NCI-H187 (cell line): ENCODE measurements around the gene AMACR.
"Not testable (repeated sequence)": the region's sequence is repeated elsewhere in the genome, so short reads cannot be mapped to it uniquely, and the experiment has no call there.

Experiments used
- DNase-seq, 2 experiments: peaks; one replicate each; lab custom pipeline; 2025; lab: John Stamatoyannopoulos, UW

AMACR gene

DNA sequence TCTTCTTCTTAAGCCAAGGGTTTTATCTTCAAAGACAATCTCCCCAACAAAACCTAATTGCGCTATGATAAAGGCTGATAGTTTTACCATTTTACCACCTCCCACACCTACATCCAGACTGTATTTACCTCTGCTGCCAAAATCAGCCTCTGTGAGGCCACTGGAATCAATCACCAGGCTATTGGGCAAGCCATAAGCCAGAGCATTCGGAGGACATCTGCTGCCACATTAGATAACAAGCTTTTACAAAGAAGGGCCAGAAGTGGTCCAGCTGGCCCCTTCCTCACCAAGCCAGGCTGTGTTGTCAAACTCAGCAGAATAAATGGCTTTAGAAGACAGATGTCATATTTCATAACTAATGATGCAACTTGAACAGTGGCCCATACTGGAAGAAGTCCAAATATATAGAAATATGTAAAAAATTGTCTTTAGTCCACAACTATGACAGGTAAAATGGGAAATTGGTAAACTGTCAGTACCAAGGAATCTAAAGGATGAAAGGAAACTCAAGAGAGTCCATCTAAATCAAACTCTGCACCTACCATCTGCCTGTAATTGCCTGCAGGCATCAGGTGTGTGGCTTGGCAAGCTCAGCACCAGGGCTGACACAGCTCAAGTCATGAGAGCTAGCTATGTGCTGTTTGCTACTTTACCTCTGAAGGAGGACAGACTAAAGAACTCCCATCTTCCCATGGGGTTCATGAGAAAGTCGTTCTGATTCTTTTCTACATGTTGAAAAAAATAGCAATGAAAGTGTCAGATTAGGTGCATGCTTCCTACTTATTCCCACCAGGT, 39.4 kb downstream of the AMACR start:
- DNase-seq, result no peak

DNA sequence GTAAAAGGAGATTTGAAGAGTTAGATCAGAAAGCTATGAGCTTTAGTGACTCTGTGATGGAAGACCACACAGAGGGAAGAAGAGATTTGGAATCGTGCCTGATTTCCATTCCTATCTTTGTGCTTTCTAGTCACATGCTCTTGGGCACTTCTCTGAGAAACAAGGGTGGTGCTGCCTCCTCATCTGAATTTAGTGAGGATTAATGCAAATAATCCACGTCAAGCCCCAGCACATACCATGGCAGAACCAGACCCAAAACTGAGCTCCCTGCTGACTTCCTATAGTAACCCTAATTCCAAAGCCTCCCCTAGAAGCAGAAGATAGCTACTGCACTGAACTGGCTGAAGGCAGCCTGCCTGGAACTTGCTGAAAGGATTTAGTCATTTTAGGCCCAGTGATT, 41.0 kb downstream of the AMACR start:
- DNase-seq, result no peak

DNA sequence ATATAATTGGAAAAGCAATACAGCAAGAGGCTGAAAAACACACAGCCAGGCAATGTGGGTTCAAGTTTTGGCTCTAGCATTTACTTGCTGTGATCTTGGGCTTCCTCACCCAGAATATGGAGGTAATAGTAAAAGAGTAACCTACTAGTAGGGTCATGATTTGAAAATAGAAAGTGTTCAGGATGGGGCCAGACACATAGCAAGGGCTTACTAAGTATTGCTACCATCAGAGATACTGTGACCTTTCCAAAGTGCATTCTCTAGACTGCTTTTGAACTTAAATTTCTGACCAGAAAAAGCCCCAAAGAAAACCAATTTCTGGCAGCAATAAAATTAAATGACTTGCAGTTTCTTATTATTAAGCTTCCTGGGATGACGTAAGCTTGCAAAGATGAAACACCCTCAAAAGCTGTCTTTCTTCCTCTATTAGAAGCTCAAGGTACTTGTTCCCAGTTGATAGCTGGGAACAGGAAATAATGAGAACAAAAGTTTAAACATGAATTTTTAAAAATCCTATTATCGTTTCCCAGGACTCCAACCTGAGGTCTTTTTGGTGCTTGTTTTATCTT, 43.6 kb downstream of the AMACR start:
- no peak for DNase-seq

DNA sequence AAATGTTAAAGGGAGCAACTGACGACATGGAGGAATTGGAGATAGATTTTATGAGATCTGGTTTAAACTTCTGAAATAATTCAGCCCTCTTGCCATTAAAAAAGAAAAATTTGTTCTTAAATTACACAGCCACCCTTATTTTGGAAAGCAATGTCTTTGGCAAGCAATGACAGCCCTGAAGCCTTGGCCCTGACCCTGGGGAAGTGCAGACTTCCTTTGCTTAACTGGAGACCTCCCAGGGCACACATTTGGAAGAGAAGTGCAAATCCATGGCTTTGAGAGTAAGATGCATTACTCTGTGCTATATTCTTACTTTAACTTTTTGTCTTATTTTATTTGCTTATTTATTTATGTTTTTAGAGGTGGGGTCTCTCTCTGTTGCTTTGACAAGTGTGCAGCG, 49.7 kb downstream of the AMACR start:
- no peak for DNase-seq

DNA sequence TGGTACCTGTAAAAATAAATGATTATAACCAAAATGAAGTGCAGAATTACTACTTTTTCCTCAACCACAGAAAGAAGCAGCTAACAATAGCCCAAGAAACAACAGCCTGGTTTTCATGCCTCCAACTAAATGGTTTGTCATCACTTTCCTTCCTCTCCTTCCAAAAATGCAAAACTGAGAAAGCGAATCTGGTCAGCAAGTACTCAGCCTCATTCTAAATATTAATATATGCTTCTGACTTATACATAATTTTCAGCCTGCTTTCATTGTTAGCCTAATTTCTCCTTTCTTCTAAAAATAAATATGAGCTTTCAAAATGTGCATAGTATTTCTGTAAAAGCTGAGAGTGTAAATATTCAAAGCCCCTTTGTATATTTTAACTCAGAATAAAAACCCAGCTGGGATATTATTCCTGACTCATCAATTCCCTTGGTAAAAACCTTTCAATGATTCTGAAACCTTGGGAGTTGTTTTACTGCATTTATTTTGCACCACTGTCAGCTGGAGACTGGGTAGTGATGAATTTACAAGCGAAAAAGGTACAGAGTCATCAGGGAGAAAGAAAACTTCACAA, 50.2 kb downstream of the AMACR start:
- no peak for DNase-seq

DNA sequence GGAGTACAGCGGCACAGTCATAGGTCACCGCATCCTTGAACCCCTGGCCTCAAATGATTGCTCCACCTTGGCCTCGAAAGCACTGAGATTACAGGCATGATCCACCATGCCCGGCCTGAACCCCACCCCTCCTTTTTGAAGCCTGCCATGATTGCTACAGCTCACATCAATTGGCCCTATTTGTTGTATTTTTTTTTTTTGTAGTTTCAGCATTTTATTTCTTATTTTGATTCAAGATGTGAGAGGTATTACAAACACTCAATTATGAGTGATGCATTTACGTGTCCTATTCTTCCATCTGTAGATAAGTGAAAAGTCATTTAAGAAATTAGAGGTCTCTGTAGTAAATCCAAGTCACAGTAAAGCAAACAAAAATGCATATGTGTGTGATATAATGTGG, 55.7 kb downstream of the AMACR start:
- DNase-seq, result not testable (repeated sequence)

DNA sequence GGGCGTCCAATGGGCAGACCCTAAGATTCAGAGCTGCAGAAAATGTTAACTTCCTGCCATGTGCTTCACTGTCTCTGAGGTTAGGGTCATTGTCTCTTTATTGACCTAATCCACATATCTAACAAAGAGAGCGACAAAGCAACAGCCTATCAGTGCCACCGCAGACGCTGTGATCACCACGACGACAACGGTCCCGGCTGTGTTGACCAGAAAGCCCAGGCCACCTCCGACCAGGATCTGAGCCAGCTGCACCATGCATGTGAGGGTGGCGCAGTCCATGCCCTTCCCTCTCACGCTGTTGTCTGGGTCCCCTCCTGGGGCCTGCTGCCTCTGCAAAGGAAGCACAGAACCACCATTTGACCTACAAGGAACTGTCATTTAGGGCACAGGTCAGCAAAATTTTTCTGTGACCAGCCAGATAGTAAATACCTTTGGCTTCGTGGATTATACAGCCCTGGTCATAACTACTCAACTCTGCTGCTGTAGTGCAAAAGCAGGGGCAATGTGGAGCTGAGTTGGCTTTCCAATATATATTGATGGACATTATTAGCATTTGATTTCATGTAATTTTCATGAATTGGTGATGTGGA, 63.2 kb downstream of the AMACR start:
- no peak for DNase-seq

DNA sequence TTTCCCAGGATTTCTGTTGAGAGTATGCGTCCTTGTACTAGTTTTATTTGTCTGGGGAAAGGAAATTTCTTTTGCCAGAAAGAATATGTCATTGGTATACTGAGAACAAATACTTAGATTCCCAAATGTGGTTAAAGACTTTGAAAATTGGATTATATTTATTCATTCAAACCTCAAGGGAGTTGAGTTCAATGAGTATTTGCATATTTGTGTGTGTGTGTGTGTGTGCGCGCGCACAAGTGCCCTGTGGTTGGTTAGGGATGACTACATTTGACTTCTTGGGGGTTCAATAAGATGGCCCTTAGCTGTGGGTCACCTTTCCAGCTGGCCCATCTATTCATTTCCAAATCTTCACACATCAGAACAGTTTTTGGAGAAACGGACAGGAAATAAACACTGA, 66.8 kb downstream of the AMACR start:
- DNase-seq, result peak in 1 of 2 experiments; percentile 91

DNA sequence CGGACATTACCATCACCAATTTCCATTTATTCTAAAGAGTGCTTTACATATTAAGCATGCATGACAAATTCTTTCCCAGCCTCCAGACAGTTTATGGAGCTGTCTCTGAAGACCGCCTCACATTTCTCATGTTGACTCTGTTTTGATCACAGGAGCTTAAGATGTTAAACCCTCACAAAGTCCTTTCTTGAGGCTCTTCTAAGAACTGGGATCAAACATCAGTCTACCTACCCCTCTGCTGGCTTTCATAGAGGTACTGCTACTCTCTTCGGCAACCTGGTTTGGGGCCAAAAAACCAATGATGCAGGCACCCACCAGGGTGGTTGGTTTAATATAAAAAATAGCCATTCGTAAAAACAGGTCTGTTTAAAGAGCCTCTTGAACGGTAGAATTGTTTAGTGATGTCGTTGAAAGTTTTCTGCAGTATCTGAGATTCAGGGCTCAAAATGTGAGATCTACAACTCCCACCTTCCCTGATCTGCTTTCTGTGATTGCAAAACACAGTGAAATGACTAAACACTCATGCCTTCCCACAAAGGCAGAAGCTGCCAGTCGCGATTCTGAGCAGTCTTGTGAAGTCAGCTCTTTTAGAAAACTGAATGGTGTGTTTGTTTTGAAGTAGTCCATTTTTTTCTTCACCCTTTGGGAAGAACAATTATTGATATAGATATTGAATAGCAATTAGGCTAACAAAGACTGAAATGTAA, 68.1 kb downstream of the AMACR start:
- no peak for DNase-seq

DNA sequence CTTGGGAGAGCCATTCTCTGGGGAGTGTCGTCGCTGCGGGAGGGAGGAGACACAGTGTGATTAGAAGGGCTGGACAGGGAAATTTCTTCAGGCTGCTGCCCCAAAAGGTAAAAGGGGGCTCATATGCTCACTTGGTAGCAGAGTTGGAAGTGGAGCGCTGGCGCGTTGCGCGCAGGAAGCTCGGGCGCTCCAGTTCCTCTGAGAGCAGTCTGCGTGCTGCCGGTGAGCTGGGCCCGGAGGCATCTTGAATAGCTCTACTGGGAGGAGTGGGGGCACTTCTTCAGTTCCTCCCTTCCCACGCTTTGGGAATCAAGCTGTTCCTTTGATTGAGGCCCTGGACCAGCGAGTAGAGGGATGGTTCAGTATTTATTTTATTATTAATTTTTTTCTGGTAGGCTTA, 69.0 kb downstream of the AMACR start:
- no peak for DNase-seq

DNA sequence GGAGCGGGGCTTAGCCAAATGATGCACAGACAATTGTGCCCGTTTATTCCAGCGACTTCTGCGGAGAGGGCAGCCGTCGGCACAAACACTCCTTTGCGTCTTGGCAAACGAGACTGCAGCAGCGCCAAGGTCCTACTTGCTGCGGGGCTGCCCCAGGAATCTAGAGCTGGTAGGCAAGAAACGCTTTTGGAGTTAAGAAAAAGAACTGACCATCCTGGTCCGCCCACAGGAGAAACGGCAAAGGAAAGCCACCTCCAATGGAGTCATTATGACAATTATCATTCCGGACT, 69.4 kb downstream of the AMACR start:
- no peak for DNase-seq

DNA sequence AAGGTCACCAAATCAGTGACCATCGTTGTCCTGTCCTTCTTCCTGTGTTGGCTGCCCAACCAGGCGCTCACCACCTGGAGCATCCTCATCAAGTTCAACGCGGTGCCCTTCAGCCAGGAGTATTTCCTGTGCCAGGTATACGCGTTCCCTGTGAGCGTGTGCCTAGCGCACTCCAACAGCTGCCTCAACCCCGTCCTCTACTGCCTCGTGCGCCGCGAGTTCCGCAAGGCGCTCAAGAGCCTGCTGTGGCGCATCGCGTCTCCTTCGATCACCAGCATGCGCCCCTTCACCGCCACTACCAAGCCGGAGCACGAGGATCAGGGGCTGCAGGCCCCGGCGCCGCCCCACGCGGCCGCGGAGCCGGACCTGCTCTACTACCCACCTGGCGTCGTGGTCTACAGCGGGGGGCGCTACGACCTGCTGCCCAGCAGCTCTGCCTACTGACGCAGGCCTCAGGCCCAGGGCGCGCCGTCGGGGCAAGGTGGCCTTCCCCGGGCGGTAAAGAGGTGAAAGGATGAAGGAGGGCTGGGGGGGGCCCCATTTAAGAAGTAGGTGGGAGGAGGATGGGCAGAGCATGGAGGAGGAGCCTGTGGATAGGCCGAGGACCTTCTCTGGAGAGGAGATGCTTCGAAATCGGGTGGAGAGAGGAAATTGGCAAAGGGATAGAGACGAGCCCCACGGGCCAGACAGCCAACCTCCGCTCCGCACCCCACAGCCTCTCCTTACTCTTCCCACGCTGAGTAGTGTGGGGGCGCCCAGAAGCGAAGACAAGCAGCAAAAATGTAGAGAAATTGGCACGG, 69.9 kb downstream of the AMACR start:
- DNase-seq, result no peak

DNA sequence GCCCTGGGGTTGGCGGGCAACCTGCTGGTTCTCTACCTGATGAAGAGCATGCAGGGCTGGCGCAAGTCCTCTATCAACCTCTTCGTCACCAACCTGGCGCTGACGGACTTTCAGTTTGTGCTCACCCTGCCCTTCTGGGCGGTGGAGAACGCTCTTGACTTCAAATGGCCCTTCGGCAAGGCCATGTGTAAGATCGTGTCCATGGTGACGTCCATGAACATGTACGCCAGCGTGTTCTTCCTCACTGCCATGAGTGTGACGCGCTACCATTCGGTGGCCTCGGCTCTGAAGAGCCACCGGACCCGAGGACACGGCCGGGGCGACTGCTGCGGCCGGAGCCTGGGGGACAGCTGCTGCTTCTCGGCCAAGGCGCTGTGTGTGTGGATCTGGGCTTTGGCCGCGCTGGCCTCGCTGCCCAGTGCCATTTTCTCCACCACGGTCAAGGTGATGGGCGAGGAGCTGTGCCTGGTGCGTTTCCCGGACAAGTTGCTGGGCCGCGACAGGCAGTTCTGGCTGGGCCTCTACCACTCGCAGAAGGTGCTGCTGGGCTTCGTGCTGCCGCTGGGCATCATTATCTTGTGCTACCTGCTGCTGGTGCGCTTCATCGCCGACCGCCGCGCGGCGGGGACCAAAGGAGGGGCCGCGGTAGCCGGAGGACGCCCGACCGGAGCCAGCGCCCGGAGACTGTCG, 70.7 kb downstream of the AMACR start:
- no peak for DNase-seq

DNA sequence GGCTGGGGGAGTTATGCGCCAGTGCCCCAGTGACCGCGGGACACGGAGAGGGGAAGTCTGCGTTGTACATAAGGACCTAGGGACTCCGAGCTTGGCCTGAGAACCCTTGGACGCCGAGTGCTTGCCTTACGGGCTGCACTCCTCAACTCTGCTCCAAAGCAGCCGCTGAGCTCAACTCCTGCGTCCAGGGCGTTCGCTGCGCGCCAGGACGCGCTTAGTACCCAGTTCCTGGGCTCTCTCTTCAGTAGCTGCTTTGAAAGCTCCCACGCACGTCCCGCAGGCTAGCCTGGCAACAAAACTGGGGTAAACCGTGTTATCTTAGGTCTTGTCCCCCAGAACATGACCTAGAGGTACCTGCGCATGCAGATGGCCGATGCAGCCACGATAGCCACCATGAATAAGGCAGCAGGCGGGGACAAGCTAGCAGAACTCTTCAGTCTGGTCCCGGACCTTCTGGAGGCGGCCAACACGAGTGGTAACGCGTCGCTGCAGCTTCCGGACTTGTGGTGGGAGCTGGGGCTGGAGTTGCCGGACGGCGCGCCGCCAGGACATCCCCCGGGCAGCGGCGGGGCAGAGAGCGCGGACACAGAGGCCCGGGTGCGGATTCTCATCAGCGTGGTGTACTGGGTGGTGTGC, 71.4 kb downstream of the AMACR start, which contains the start of gene RXFP3:
Gene RXFP3, plus strand, starts transcription at position 6 of the 636 bp plus-strand sequence. Its CDS starts 355 bp downstream, at position 361.
- DNase-seq, result no peak
